Duodenal mucosa (tissue), 2 donors: ENCODE data around the gene MED15.

Source experiments
- H3K27ac ChIP-seq: one replicate; pipeline ENCODE4 v1.7.0; 2013; ENCODE audit warnings: low read depth, low read length
- H3K27me3 ChIP-seq, 2 donors: one replicate each; pipeline ENCODE4 v1.7.0; 2013; ENCODE audit warnings: low read length in 2 of 2, control low read depth in 1 of 2; ENCODE audit not compliant: insufficient read depth in 2 of 2, control insufficient read depth in 1 of 2
- H3K36me3 ChIP-seq, 2 donors: one replicate each; pipeline ENCODE4 v1.7.0; 2013; ENCODE audit warnings: low read length in 2 of 2, control low read depth in 1 of 2; ENCODE audit not compliant: insufficient read depth in 2 of 2, control insufficient read depth in 1 of 2
- H3K4me1 ChIP-seq, 2 donors: one replicate each; pipeline ENCODE4 v1.7.0; 2013; ENCODE audit warnings: low read length in 2 of 2, control low read depth in 1 of 2; ENCODE audit not compliant: insufficient read depth in 2 of 2, control insufficient read depth in 1 of 2
- H3K4me3 ChIP-seq, 2 donors: one replicate each; pipeline ENCODE4 v1.7.0; 2013; ENCODE audit warnings: low read length in 2 of 2, low read depth in 1 of 2
- H3K9ac ChIP-seq, 2 donors: one replicate each; pipeline ENCODE4 v1.7.0; 2013; ENCODE audit warnings: low read length in 2 of 2, low read depth in 1 of 2
- H3K9me3 ChIP-seq, 2 donors: one replicate each; pipeline ENCODE4 v1.7.0; 2013; ENCODE audit warnings: low read length in 2 of 2, control low read depth in 1 of 2; ENCODE audit not compliant: control insufficient read depth in 1 of 2

The MED15 gene

GRCh38 chr22:20510811-20511577, 3.6 kb downstream of the MED15 start:
- H3K4me1 ChIP-seq: peaks cover 30 to 36% of the 10 kb centered on the region in 2 donors
- H3K9me3 ChIP-seq: no peaks in the 10 kb centered on the region
- no peaks in the 10 kb centered on the region for H3K27me3 ChIP-seq
- peaks cover 0 to 19% of the 10 kb centered on the region in 2 donors for H3K36me3 ChIP-seq
- H3K9ac ChIP-seq: no peak overlapping the region
- H3K27ac ChIP-seq: no peak overlapping the region
- H3K4me3 ChIP-seq: no peak overlapping the region

DNA sequence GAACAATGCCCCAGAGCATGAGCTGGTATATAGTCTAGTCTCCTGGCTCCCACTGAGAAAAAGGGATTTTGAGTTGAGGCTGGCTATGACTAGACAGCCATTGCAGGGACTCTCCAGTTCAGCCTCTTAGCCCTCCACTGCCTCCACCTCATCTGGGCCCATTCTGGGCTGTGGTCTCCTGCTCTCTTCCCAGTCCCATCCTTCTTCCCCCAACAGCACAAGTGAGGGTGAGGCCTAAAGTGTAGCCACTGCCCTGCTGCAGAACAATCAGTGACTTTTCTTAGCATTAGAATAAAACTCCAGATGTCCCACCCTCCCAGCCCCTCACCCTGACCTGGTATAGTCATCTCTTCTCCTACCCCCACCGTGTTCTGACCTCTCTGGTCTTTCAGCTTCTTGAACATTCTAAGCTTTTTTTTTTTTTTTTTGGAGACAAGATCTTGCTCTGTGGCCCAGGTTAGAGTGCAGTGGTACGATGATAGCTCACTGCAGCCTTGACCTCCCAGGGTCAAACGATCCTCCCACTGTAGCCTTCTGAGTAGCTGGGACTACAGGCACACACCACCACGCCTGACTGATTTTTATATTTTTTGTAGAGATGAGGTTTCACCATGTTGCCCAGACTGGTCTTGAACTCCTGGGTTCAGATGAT, 4.3 kb downstream of the MED15 start:
- no peak overlapping the region for H3K27ac ChIP-seq
- no peaks in the 10 kb centered on the region for H3K27me3 ChIP-seq
- no peaks in the 10 kb centered on the region for H3K9me3 ChIP-seq
- no peak overlapping the region for H3K4me3 ChIP-seq
- no peak overlapping the region for H3K9ac ChIP-seq
- peaks cover 0 to 23% of the 10 kb centered on the region in 2 donors for H3K36me3 ChIP-seq
- H3K4me1 ChIP-seq: peaks cover 30 to 36% of the 10 kb centered on the region in 2 donors

GRCh38 chr22:20514658-20515406, 7.4 kb downstream of the MED15 start:
- Histone ChIP-seq H3K36me3 (peaks cover 0 to 47% of the 10 kb centered on the region in 2 donors), H3K9ac (no peak overlapping the region), H3K27me3 (no peaks in the 10 kb centered on the region), H3K4me3 (no peak overlapping the region), H3K9me3 (no peaks in the 10 kb centered on the region), H3K27ac (no peak overlapping the region), H3K4me1 (peaks cover 18% of the 10 kb centered on the region in 2 donors)

- Histone ChIP-seq H3K27me3 (no peaks in the 10 kb centered on the region), H3K4me3 (no peak overlapping the region), H3K36me3 (peaks cover 5 to 59% of the 10 kb centered on the region in 2 donors), H3K27ac (no peak overlapping the region), H3K9ac (no peak overlapping the region), H3K4me1 (peaks cover 2 to 3% of the 10 kb centered on the region in 2 donors), H3K9me3 (no peaks in the 10 kb centered on the region)
These were observed 9.0 kb downstream of the MED15 start for GRCh38 chr22:20516399-20516798.

DNA sequence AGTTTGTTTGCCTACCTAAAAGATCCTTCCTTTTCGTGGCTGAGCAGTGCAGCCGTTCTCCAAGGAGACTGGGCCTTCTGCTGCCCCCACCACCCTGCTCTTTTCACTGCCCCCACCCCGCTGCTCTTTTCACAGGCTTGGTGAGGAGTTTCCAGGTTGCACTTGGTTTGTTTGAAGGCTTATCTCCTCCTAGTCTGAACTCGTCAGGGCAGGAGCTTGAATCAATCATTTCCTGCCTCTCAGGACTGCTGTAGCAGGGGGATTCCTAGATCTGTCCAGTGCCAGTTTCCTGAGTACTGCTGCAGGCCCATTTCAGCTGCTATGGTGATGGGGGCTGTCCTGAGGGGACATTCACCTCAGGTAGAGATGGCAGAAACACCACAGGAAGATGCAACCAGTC, 10.0 kb downstream of the MED15 start:
- no peak overlapping the region for H3K27ac ChIP-seq
- peaks cover 5 to 66% of the 10 kb centered on the region in 2 donors for H3K36me3 ChIP-seq
- no peaks in the 10 kb centered on the region for H3K9me3 ChIP-seq
- H3K4me1 ChIP-seq: peaks cover 0 to 1% of the 10 kb centered on the region in 2 donors
- no peak overlapping the region for H3K9ac ChIP-seq
- H3K4me3 ChIP-seq: no peak overlapping the region
- no peaks in the 10 kb centered on the region for H3K27me3 ChIP-seq

- Histone ChIP-seq H3K36me3 (peaks cover 5 to 69% of the 10 kb centered on the region in 2 donors), H3K4me3 (no peak overlapping the region), H3K27me3 (no peaks in the 10 kb centered on the region), H3K9ac (no peak overlapping the region), H3K27ac (no peak overlapping the region), H3K9me3 (no peaks in the 10 kb centered on the region), H3K4me1 (peaks cover 4 to 7% of the 10 kb centered on the region in 2 donors)
These were observed 10.6 kb downstream of the MED15 start for GRCh38 chr22:20517841-20518592.

- Histone ChIP-seq H3K36me3 (peaks cover 5 to 58% of the 10 kb centered on the region in 2 donors), H3K27ac (no peak overlapping the region), H3K9me3 (no peaks in the 10 kb centered on the region), H3K4me3 (no peak overlapping the region), H3K27me3 (no peaks in the 10 kb centered on the region), H3K4me1 (peaks cover 14% of the 10 kb centered on the region in 2 donors), H3K9ac (no peak overlapping the region)
These were observed 12.1 kb downstream of the MED15 start for GRCh38 chr22:20519558-20519957.

GRCh38 chr22:20520093-20520511, 12.7 kb downstream of the MED15 start:
- H3K9me3 ChIP-seq: no peaks in the 10 kb centered on the region
- no peak overlapping the region for H3K9ac ChIP-seq
- H3K36me3 ChIP-seq: peaks cover 5 to 53% of the 10 kb centered on the region in 2 donors
- no peak overlapping the region for H3K4me3 ChIP-seq
- H3K27ac ChIP-seq: no peak overlapping the region
- peaks cover 14% of the 10 kb centered on the region in 2 donors for H3K4me1 ChIP-seq
- H3K27me3 ChIP-seq: no peaks in the 10 kb centered on the region

DNA sequence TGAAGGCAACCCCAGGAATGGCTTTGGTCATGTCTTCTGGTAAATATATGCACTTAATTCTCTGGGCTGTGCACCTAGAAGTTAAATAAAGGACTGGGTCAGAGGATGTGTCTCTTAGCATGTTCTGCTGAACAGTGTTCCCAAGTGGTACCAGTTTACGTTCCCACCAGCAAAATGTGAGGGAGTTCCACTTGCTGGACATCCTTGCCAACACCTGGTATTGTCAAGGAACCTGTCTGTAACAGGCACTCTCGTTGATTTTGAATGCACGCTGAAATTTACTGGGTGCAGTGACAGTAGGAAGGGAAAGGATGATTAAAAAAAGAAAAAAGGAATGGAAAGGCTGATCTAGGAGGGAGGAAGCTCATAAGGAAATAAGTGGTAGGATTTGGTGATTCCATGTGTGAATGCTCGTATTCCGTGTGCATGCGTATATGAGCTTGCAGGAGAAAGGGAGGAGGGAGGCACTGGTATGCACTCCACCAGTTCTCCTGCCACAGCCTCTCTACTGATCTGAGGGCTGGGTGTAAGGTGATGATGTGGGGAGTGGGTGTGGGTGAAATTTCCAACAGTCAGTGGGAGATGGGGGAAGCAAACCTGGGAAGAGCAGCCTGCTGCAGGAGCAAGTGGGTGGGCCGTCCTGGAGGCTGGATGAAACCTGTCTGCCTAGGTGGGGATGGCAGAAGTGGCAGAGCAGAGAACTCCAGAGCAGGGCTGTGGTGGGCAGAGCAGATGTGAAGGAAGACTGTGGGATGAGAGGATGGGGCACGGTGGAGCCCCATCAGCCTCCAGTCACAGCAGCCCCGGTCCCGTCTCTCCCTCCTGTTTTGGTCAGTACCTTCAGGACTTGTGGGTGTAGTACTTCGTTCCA, 15.0 kb downstream of the MED15 start:
- Histone ChIP-seq H3K9ac (no peak overlapping the region), H3K27ac (no peak overlapping the region), H3K27me3 (no peaks in the 10 kb centered on the region), H3K4me3 (no peak overlapping the region), H3K36me3 (peaks cover 5 to 52% of the 10 kb centered on the region in 2 donors), H3K4me1 (peaks cover 14% of the 10 kb centered on the region in 2 donors), H3K9me3 (no peaks in the 10 kb centered on the region)
